Prostate gland (tissue), 2 donors: ENCODE results near the gene COLEC12.

Source experiments
- CTCF ChIP-seq, 4 experiments: fragments of 200-600 bp in 2 of 4; fragments of 450-650 bp in 2 of 4; sonication (generic) in 2 of 4; IDR thresholded peaks; 1 replicate in 3 of 4; 2 replicates in 1 of 4; pipeline ENCODE4 v1.5.1; 2016 to 2019; ENCODE audit warnings: antibody characterized with exemption in 4 of 4, mild to moderate bottlenecking in 2 of 4, moderate library complexity in 2 of 4
- POLR2A ChIP-seq: fragments of 450-650 bp; IDR thresholded peaks from one replicate; pipeline ENCODE4 v1.6.1; 2016; ENCODE audit warnings: antibody characterized with exemption, mild to moderate bottlenecking
- POLR2AphosphoS5 ChIP-seq: sonication (generic); formaldehyde crosslinking; IDR thresholded peaks from one replicate; pipeline ENCODE4 v1.6.1; 2017; ENCODE audit warnings: antibody characterized with exemption

GRCh38 chr18:421247-422155 lies 79.0 kb downstream of the COLEC12 start:
- TF ChIP-seq POLR2AphosphoS5 (no peak), CTCF (IDR thresholded peaks at IDR 0.05) (no peak), POLR2A (no peak)
